Panc1 (cell line): Measurements from ENCODE around the gene LRP1B.

Experiments used
- POLR2AphosphoS5 ChIP-seq: IDR thresholded peaks from 2 replicates; pipeline ENCODE4 v1.6.1; 2012; ENCODE audit warnings: mild to moderate bottlenecking, low read depth, low read length, moderate library complexity
- SIN3A ChIP-seq: IDR thresholded peaks from 2 replicates; pipeline ENCODE4 v1.6.1; 2012; ENCODE audit warnings: low read depth, mild to moderate bottlenecking, low read length, moderate library complexity, borderline replicate concordance; ENCODE audit not compliant: insufficient read depth
- TCF7L2 ChIP-seq: IDR thresholded peaks from 2 replicates; pipeline ENCODE4 v1.6.1; 2011; ENCODE audit warnings: mild to moderate bottlenecking, low read depth, low read length, inconsistent platforms
- TF ChIP-seq, protein P1 (sequence below): fragments of 450-650 bp; IDR thresholded peaks from 2 replicates; pipeline ENCODE4 v1.5.1; 2017; ENCODE audit warnings: mild to moderate bottlenecking
- TF ChIP-seq, protein P2 (sequence below), 2 experiments: IDR thresholded peaks; 2 replicates each; pipeline ENCODE4 v1.6.1; 2011 to 2012; ENCODE audit warnings: low read depth in 2 of 2, control low read depth in 1 of 2, low read length in 1 of 2, mild to moderate bottlenecking in 1 of 2, moderate library complexity in 1 of 2; ENCODE audit not compliant: insufficient read depth in 1 of 2

DNA sequence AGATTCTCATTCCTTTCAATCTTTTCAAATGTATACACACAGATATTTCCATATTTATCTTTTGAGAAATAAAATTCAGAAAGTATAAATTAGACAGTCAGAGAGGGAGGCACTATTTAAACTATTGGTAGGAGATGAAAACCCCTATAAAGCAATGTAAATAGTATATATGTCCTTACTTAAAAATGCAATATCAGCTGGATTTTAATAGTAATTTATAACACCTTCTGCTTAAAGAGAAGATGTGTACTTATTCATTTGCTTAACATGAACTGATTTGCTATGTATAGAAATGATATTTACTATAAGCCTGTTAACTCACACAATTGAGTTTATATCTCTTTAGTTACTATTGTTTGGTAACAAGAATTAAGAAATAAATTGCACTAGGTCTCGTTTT, 163.3 kb downstream of the LRP1B start:
- no peak for TF ChIP-seq SIN3A
- no peak for TF ChIP-seq POLR2AphosphoS5
- TF ChIP-seq, protein P1, sequence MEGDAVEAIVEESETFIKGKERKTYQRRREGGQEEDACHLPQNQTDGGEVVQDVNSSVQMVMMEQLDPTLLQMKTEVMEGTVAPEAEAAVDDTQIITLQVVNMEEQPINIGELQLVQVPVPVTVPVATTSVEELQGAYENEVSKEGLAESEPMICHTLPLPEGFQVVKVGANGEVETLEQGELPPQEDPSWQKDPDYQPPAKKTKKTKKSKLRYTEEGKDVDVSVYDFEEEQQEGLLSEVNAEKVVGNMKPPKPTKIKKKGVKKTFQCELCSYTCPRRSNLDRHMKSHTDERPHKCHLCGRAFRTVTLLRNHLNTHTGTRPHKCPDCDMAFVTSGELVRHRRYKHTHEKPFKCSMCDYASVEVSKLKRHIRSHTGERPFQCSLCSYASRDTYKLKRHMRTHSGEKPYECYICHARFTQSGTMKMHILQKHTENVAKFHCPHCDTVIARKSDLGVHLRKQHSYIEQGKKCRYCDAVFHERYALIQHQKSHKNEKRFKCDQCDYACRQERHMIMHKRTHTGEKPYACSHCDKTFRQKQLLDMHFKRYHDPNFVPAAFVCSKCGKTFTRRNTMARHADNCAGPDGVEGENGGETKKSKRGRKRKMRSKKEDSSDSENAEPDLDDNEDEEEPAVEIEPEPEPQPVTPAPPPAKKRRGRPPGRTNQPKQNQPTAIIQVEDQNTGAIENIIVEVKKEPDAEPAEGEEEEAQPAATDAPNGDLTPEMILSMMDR = no peak
- TF ChIP-seq, protein P2, sequence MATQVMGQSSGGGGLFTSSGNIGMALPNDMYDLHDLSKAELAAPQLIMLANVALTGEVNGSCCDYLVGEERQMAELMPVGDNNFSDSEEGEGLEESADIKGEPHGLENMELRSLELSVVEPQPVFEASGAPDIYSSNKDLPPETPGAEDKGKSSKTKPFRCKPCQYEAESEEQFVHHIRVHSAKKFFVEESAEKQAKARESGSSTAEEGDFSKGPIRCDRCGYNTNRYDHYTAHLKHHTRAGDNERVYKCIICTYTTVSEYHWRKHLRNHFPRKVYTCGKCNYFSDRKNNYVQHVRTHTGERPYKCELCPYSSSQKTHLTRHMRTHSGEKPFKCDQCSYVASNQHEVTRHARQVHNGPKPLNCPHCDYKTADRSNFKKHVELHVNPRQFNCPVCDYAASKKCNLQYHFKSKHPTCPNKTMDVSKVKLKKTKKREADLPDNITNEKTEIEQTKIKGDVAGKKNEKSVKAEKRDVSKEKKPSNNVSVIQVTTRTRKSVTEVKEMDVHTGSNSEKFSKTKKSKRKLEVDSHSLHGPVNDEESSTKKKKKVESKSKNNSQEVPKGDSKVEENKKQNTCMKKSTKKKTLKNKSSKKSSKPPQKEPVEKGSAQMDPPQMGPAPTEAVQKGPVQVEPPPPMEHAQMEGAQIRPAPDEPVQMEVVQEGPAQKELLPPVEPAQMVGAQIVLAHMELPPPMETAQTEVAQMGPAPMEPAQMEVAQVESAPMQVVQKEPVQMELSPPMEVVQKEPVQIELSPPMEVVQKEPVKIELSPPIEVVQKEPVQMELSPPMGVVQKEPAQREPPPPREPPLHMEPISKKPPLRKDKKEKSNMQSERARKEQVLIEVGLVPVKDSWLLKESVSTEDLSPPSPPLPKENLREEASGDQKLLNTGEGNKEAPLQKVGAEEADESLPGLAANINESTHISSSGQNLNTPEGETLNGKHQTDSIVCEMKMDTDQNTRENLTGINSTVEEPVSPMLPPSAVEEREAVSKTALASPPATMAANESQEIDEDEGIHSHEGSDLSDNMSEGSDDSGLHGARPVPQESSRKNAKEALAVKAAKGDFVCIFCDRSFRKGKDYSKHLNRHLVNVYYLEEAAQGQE (IDR thresholded peaks at IDR 0.05; ENCODE audit: insufficient read depth in 1 of 2, low read depth in 2 of 2, low read length in 1 of 2) = no peak
- TF ChIP-seq TCF7L2 = no peak
